GM12872 (cell line): ENCODE data around the gene GSN.

Experiments
- CTCF ChIP-seq: IDR thresholded peaks from 3 replicates; pipeline ENCODE4 v1.5.1; 2011; ENCODE audit warnings: low read depth, mild to moderate bottlenecking, low read length, moderate library complexity; ENCODE audit not compliant: insufficient read depth

The GSN gene

GRCh38 chr9:121358751-121359150, 90.8 kb downstream of the GSN start:
- no peak for TF ChIP-seq CTCF

- TF ChIP-seq CTCF = no peak
Measured at GRCh38 chr9:121359351-121360294, 91.7 kb downstream of the GSN start.

GRCh38 chr9:121360601-121361374, 92.8 kb downstream of the GSN start:
- no peak for TF ChIP-seq CTCF

- no peak for TF ChIP-seq CTCF
Measured at GRCh38 chr9:121362813-121363621, 95.1 kb downstream of the GSN start.

- TF ChIP-seq CTCF = no peak
Measured at GRCh38 chr9:121363622-121363961, 95.6 kb downstream of the GSN start.

GRCh38 chr9:121364077-121364476, 96.1 kb downstream of the GSN start:
- no peak for TF ChIP-seq CTCF

GRCh38 chr9:121364886-121365285, 96.9 kb downstream of the GSN start:
- no peak for TF ChIP-seq CTCF
